ENCODE results near the gene FNDC3B. TPM values are rescaled to one million over a fixed set of nuclear protein-coding genes. Genes with fewer than 3 reads are reported as not detected.

Gene FNDC3B
- total RNA-seq, 1 donor from 2014 or later, result 71.3 TPM

- no peak for TF ChIP-seq CTCF (IDR thresholded peaks at IDR 0.05; ENCODE audit: insufficient read depth, low read length, poor library complexity, severe bottlenecking)
- Histone ChIP-seq H3K36me3 (ENCODE audit: control insufficient read depth, insufficient read depth, low read length) (no peaks in the 10 kb centered on the region), H3K4me3 (ENCODE audit: low read depth, low read length) (no peak overlapping the region), H3K27me3 (ENCODE audit: control insufficient read depth, insufficient read depth, low read length) (no peaks in the 10 kb centered on the region)
- no peak for DNase-seq (ENCODE audit: low read depth)
Observed at GRCh38 chr3:172397716-172398405, 358.5 kb downstream of the FNDC3B start.

DNA sequence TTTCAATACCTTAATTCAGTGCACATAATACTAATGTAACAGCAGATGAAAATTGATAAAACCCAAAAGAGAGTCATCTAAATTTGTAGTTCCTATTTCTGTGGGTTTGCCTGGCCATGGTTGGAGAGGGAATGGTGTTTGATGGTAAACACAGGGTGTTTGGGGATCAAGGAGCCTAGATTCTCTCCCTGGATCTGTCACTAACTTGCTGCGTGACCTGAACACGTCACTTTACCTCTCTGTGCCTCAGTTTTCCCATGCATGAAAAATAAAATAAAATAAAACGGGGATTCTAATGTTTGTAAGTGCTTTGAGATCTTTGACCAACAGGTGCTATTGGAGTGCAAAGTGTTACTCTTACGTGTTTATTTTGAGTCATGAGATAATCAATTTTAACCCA is 359.1 kb downstream of the FNDC3B start:
- H3K27me3 ChIP-seq (ENCODE audit: control insufficient read depth, insufficient read depth, low read length), result no peaks in the 10 kb centered on the region
- H3K4me3 ChIP-seq (ENCODE audit: low read depth, low read length), result no peak overlapping the region
- no peak for DNase-seq (ENCODE audit: low read depth)
- no peak for TF ChIP-seq CTCF (IDR thresholded peaks at IDR 0.05; ENCODE audit: insufficient read depth, low read length, poor library complexity, severe bottlenecking)
- H3K36me3 ChIP-seq (ENCODE audit: control insufficient read depth, insufficient read depth, low read length), result no peaks in the 10 kb centered on the region

- TF ChIP-seq CTCF (IDR thresholded peaks at IDR 0.05; ENCODE audit: insufficient read depth, low read length, poor library complexity, severe bottlenecking), result no peak
- DNase-seq (ENCODE audit: low read depth), result no peak
Observed at GRCh38 chr3:172402090-172402489, 362.7 kb downstream of the FNDC3B start.

DNA sequence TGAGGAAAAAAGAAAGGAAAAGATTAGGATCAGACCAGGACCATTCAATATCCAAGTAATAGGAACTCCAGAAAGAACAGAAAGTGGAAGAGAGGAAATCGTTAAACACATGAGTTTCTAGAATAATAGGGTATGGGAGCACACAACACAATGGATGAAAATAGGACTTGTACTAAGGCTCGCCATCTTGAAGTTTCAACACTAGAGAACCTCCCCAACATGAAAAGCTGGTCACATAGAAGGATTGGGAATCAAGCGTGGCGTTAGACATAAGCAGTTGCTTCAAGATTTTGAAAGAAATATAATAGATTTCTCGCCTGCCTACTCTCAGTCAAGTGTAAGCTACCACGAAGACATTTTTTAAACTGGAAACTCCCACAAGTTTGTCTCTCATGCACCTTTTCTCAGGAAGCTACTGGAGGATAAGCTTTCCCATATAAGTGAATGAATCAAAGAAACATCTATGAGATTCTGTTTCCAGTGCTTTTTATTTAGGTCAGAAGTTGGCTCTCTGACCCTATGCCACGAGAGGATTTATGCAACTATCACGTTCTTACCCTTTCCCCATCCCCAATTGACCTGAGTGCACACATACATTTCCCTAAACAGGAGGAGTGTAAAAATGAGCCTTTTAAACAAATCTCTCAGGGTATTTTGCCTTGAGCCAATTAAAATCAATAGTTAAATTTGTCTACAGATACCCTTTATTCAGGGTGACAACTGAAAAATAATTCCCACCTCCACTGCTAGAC is 363.7 kb downstream of the FNDC3B start:
- DNase-seq (ENCODE audit: low read depth), result no peak
- TF ChIP-seq CTCF (IDR thresholded peaks at IDR 0.05; ENCODE audit: insufficient read depth, low read length, poor library complexity, severe bottlenecking), result no peak
- Histone ChIP-seq H3K27me3 (ENCODE audit: control insufficient read depth, insufficient read depth, low read length) (no peaks in the 10 kb centered on the region), H3K36me3 (ENCODE audit: control insufficient read depth, insufficient read depth, low read length) (no peaks in the 10 kb centered on the region), H3K4me3 (ENCODE audit: low read depth, low read length) (no peak overlapping the region)

More at GRCh38 chr3:172402090-172402489, 362.7 kb downstream of the FNDC3B start:
- Histone ChIP-seq H3K27me3 (ENCODE audit: control insufficient read depth, insufficient read depth, low read length) (no peaks in the 10 kb centered on the region), H3K36me3 (ENCODE audit: control insufficient read depth, insufficient read depth, low read length) (no peaks in the 10 kb centered on the region), H3K4me3 (ENCODE audit: low read depth, low read length) (no peak overlapping the region)

DNA sequence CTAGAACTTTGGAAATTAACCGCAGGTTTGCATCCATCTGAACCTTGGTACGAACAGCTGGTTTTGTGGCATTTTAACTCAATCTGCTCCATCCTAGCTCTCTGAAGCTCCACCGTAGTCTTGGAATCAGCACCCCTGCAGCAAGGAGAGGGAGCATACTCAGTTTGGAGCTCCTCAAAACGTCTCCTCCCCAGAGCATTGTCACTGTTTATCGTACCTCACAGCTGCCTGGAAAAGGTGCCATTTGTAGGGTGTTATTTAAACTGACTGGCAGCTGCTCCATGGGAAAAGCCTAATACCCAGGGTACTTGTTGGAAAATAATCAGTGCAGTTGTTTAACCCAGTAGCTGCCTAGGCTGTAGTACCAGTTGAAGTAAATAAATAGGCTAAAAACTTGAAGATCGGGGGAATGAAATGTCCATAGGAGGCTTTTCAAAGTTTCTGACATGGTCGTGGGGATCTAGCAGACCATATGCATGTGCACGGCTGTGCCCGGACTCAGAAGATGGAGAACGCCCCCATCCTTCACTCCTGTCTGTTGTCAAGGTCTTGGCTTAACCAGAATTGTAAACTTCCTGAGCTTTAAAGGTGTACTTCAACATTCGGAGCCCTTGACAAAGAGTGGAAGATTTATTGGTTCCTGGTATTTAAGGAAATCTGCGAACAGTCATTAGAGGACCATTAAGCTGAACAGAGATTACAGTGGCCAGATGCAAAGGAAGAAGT is 365.0 kb downstream of the FNDC3B start:
- TF ChIP-seq CTCF (IDR thresholded peaks at IDR 0.05; ENCODE audit: insufficient read depth, low read length, poor library complexity, severe bottlenecking), result no peak
- no peaks in the 10 kb centered on the region for H3K27me3 ChIP-seq (ENCODE audit: control insufficient read depth, insufficient read depth, low read length)
- H3K4me3 ChIP-seq (ENCODE audit: low read depth, low read length), result no peak overlapping the region
- no peak for DNase-seq (ENCODE audit: low read depth)
- H3K36me3 ChIP-seq (ENCODE audit: control insufficient read depth, insufficient read depth, low read length), result no peaks in the 10 kb centered on the region

All from kidney epithelial cell (primary cell).